HL-60 (cell line): ENCODE measurements around the gene TMEM126A.

ENCODE experiments used
- CTCF ChIP-seq: IDR thresholded peaks from one replicate; pipeline ENCODE4 v1.5.1; 2011; ENCODE audit warnings: low read length, control low read depth, inconsistent platforms; ENCODE audit not compliant: insufficient read depth
- POLR2AphosphoS5 ChIP-seq: IDR thresholded peaks from 2 replicates; pipeline ENCODE4 v1.6.1; 2012; ENCODE audit warnings: low read depth

GRCh38 chr11:85665733-85666132, 18.0 kb downstream of the TMEM126A start:
- TF ChIP-seq CTCF: no peak
- no peak for TF ChIP-seq POLR2AphosphoS5
